Activated T-helper 1 cell treated with anti-CD3 and anti-CD28 coated beads, Interleukin-12 subunit alpha, Interleukin-12 subunit beta, Interleukin-2, Interleukin-4 antibody, amounts not matched to agents 30 ng/mL and 10 ng/mL and 1 ng/mL, durations not matched to agents 14 hours and 24 hours and 36 hours (primary cell): ENCODE data around the gene FLYWCH1. TPM values are rescaled to one million over a fixed set of nuclear protein-coding genes. Genes with fewer than 3 reads are reported as not detected.
A peak's percentile ranks its signal among the peaks of the same experiment; 100 is the strongest.

ENCODE experiments used
- DNase-seq: peaks from one replicate; pipeline ENCODE4 v3.0.0; 2021; ENCODE audit warnings: low spot score
- H3K27ac Mint-ChIP-seq: one replicate; pipeline ENCODE4 v1.8.0; 2021; ENCODE audit warnings: mild to moderate bottlenecking, mixed read lengths
- H3K27me3 Mint-ChIP-seq: one replicate; pipeline ENCODE4 v1.8.0; 2022; ENCODE audit warnings: mild to moderate bottlenecking, moderate library complexity, mixed read lengths; ENCODE audit not compliant: insufficient read depth
- H3K36me3 Mint-ChIP-seq: one replicate; pipeline ENCODE4 v1.8.0; 2021; ENCODE audit warnings: low read depth, mixed read lengths
- H3K4me1 Mint-ChIP-seq: one replicate; pipeline ENCODE4 v1.8.0; 2021; ENCODE audit warnings: low read depth, mixed read lengths
- H3K4me3 Mint-ChIP-seq: one replicate; pipeline ENCODE4 v1.8.0; 2021; ENCODE audit warnings: mild to moderate bottlenecking, moderate library complexity, mixed read lengths
- H3K9me3 Mint-ChIP-seq: one replicate; pipeline ENCODE4 v1.8.0; 2021; ENCODE audit warnings: mixed read lengths
- intact Hi-C: fragments of 100-400 bp; cut with micrococcal nuclease; formaldehyde crosslinking; loops from one replicate; pipeline ENCODE4 v1.15.1; 2024
- total RNA-seq: library from RNA; stranded (reverse); gene quantifications from 2 replicates; pipeline ENCODE4 v1.2.3, GENCODE V29; 2022

Gene FLYWCH1
- total RNA-seq, 1 donor from 2014 or later = 61.1 TPM

- Mint-ChIP-seq H3K4me3 (peak overlapping the region; percentile 69), H3K36me3 (no peaks in the 10 kb centered on the region), H3K9me3 (no peaks in the 10 kb centered on the region), H3K27me3 (peaks cover 32% of the 10 kb centered on the region), H3K4me1 (peaks cover 13% of the 10 kb centered on the region), H3K27ac (no peak overlapping the region)
- intact Hi-C loops = loop anchor here (1.0 to 5.0 kb wide), 3 partner anchors 38 to 60 kb away; partner anchors contain the start of gene FLYWCH1
- peak; percentile 64 for DNase-seq
Observed at GRCh38 chr16:2964475-2965336, 53.0 kb downstream of the FLYWCH1 start.

DNA sequence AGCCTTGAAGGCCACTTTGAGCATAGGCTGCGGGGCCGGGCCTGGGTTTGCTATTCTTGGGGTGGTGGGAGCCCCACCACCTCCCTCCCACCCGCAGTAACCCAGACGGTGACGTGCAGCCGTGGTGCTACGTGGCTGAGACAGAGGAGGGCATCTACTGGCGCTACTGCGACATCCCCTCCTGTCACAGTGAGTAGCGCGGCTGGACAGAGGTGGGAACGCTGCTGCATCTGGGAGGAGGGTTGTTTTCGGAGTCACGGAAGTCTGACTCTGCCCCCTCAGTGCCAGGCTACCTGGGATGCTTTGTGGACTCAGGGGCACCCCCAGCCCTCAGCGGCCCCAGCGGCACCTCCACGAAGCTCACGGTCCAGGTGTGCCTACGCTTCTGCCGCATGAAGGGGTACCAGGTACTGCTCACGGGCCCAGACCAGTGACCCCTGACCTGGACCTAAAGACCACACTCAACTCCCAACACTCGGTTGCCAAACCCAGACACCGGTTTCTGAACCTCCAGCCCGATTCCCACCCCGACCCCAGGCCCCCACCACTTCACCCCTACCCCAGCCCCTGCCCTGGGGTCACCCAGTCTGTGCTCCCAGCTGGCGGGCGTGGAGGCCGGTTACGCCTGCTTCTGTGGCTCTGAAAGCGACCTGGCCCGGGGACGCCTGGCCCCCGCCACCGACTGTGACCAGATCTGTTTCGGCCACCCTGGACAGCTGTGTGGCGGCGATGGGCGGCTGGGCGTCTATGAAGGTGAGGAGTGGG, 54.5 kb downstream of the FLYWCH1 start:
- Mint-ChIP-seq H3K36me3 (no peaks in the 10 kb centered on the region), H3K9me3 (no peaks in the 10 kb centered on the region), H3K27ac (no peak overlapping the region), H3K4me1 (peaks cover 21% of the 10 kb centered on the region), H3K27me3 (peaks cover 31% of the 10 kb centered on the region), H3K4me3 (no peak overlapping the region)
- no peak for DNase-seq
- intact Hi-C loops = loop anchor here (5.0 kb wide), 1 partner anchor 36 kb away; no protein-coding TSS in a partner anchor

DNA sequence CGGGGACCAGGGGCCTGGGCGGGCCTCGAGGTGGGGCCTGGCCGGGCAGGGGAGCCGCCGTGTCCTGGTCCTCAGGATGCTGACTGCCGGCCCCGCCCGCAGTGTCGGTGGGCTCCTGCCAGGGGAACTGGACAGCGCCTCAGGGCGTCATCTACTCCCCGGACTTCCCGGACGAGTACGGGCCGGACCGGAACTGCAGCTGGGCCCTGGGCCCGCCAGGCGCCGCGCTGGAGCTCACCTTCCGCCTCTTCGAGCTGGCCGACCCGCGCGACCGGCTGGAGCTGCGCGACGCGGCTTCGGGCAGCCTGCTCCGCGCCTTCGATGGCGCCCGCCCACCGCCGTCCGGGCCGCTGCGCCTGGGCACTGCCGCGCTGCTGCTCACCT, 55.1 kb downstream of the FLYWCH1 start:
- Mint-ChIP-seq H3K9me3 (no peaks in the 10 kb centered on the region), H3K36me3 (peaks cover under 1% of the 10 kb centered on the region), H3K4me3 (no peak overlapping the region), H3K27me3 (peaks cover 28% of the 10 kb centered on the region), H3K4me1 (peaks cover 22% of the 10 kb centered on the region), H3K27ac (no peak overlapping the region)
- no peak for DNase-seq
- intact Hi-C loops = loop anchor here (5.0 kb wide), 1 partner anchor 36 kb away; no protein-coding TSS in a partner anchor

- DNase-seq = no peak
- no peaks in the 10 kb centered on the region for H3K9me3 Mint-ChIP-seq
- peaks cover 24% of the 10 kb centered on the region for H3K27me3 Mint-ChIP-seq
- peaks cover 22% of the 10 kb centered on the region for H3K4me1 Mint-ChIP-seq
- no peak overlapping the region for H3K27ac Mint-ChIP-seq
- H3K4me3 Mint-ChIP-seq = no peak overlapping the region
- intact Hi-C loops = loop anchor here (5.0 kb wide), 1 partner anchor 35 kb away; no protein-coding TSS in a partner anchor
- peaks cover 4% of the 10 kb centered on the region for H3K36me3 Mint-ChIP-seq
Observed at GRCh38 chr16:2967211-2967631, 55.5 kb downstream of the FLYWCH1 start.

DNA sequence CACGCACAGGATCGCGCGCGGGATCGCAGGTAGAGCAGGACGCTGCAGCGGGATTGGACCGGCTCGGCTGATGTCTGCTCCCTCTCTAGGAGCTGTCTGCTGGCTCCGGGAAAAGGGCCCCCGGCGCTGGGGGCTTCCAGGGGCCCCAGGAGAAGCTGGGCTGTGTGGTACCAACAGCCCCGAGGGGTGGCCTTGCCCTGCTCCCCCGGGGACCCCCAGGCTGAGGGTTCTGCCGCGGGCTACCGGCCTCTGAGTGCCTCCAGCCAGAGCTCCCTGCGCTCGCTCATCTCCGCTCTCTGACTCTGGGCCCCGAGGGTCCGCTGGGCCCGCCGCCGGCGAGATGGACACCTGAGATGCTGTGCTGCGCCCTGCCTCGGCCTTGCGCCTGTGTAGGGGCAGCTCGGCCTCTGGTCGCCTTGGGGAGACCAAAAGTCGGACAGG, 56.0 kb downstream of the FLYWCH1 start:
- Mint-ChIP-seq H3K27ac (no peak overlapping the region), H3K4me1 (peaks cover 22% of the 10 kb centered on the region), H3K9me3 (no peaks in the 10 kb centered on the region), H3K27me3 (peaks cover 24% of the 10 kb centered on the region), H3K36me3 (peaks cover 7% of the 10 kb centered on the region), H3K4me3 (peak overlapping the region; percentile 77)
- intact Hi-C loops = loop anchor here (2.0 to 5.0 kb wide), 5 partner anchors 15 to 975 kb away; partner anchors contain the start of genes FLYWCH2 and HCFC1R1
- DNase-seq = no peak

- DNase-seq = no peak
- H3K36me3 Mint-ChIP-seq = peaks cover 8% of the 10 kb centered on the region
- H3K4me3 Mint-ChIP-seq = peak overlapping the region; percentile 77
- intact Hi-C loops = loop anchor here (2.0 to 5.0 kb wide), 5 partner anchors 14 to 976 kb away; partner anchors contain the start of genes FLYWCH2 and HCFC1R1
- H3K4me1 Mint-ChIP-seq = peaks cover 22% of the 10 kb centered on the region
- no peaks in the 10 kb centered on the region for H3K9me3 Mint-ChIP-seq
- peak overlapping the region; percentile 52 for H3K27ac Mint-ChIP-seq
- peaks cover 22% of the 10 kb centered on the region for H3K27me3 Mint-ChIP-seq
Observed at GRCh38 chr16:2968368-2968737, 56.6 kb downstream of the FLYWCH1 start.

- intact Hi-C loops = loop anchor here (2.0 to 5.0 kb wide), 5 partner anchors 14 to 976 kb away; partner anchors contain the start of genes FLYWCH2 and HCFC1R1
- DNase-seq = peak; percentile 85
- Mint-ChIP-seq H3K4me1 (peaks cover 22% of the 10 kb centered on the region), H3K9me3 (no peaks in the 10 kb centered on the region), H3K36me3 (peaks cover 8% of the 10 kb centered on the region), H3K27me3 (peaks cover 17% of the 10 kb centered on the region), H3K27ac (peak within 1 kb of the TSS; percentile 52), H3K4me3 (peak within 1 kb of the TSS; percentile 78)
Observed at GRCh38 chr16:2968738-2969544, 57.2 kb downstream of the FLYWCH1 start, which contains the start of gene PAQR4. PAQR4 (plus strand) TSS chr16:2969348; CDS start chr16:2969675, 327 bp downstream.

- peak overlapping the region; percentile 78 for H3K4me3 Mint-ChIP-seq
- intact Hi-C loops = loop anchor here (2.0 to 5.0 kb wide), 5 partner anchors 13 to 977 kb away; partner anchors contain the start of genes FLYWCH2 and HCFC1R1
- H3K4me1 Mint-ChIP-seq = peaks cover 22% of the 10 kb centered on the region
- peaks cover 11% of the 10 kb centered on the region for H3K36me3 Mint-ChIP-seq
- peak; percentile 79 for DNase-seq
- no peaks in the 10 kb centered on the region for H3K9me3 Mint-ChIP-seq
- no peak overlapping the region for H3K27ac Mint-ChIP-seq
- H3K27me3 Mint-ChIP-seq = peaks cover 13% of the 10 kb centered on the region
Observed at GRCh38 chr16:2969545-2970521, 58.1 kb downstream of the FLYWCH1 start.

- no peak for DNase-seq
- peaks cover 11% of the 10 kb centered on the region for H3K36me3 Mint-ChIP-seq
- H3K27ac Mint-ChIP-seq = peak overlapping the region; percentile 44
- peaks cover 17% of the 10 kb centered on the region for H3K4me1 Mint-ChIP-seq
- peak overlapping the region; percentile 78 for H3K4me3 Mint-ChIP-seq
- no peaks in the 10 kb centered on the region for H3K9me3 Mint-ChIP-seq
- H3K27me3 Mint-ChIP-seq = peaks cover 7% of the 10 kb centered on the region
- intact Hi-C loops = no loop called here
Observed at GRCh38 chr16:2970563-2970962, 58.8 kb downstream of the FLYWCH1 start.

GRCh38 chr16:2971134-2971984, 59.6 kb downstream of the FLYWCH1 start:
- Mint-ChIP-seq H3K4me3 (peak overlapping the region; percentile 78), H3K9me3 (no peaks in the 10 kb centered on the region), H3K27ac (no peak overlapping the region), H3K27me3 (peaks cover 6% of the 10 kb centered on the region), H3K4me1 (peaks cover 17% of the 10 kb centered on the region), H3K36me3 (peaks cover 11% of the 10 kb centered on the region)
- intact Hi-C loops = no loop called here
- no peak for DNase-seq
